Adrenal gland (tissue), 12 donors: Measurements from ENCODE around the gene MMP8. TPM values are rescaled to one million over a fixed set of nuclear protein-coding genes. Genes with fewer than 3 reads are reported as not detected.
"Not testable (repeated sequence)": the region's sequence is repeated elsewhere in the genome, so short reads cannot be mapped to it uniquely, and the experiment has no call there.

Source experiments
- DNase-seq, 7 donors: peaks; one replicate each; pipeline ENCODE4 v3.0.0-alpha.2; 2019 to 2020
- H3K27ac ChIP-seq, 5 donors: fragments of 200-600 bp; sonication (generic) in 4 of 5; 1 replicate in 3 of 5; 2 replicates in 2 of 5; pipeline versions ENCODE4 v1.5.1 to v1.8.0; 2016 to 2020; ENCODE audit warnings: mild to moderate bottlenecking in 1 of 5
- H3K27me3 ChIP-seq: fragments of 200-600 bp; 2 replicates; pipeline ENCODE4 v1.8.0; 2021
- H3K36me3 ChIP-seq, 2 donors: fragments of 200-600 bp; replicated peaks in 1 of 2; 1 replicate in 1 of 2; 2 replicates in 1 of 2; pipeline versions ENCODE4 v1.5.1 to v1.8.0; 2018 to 2022
- H3K4me1 ChIP-seq, 2 donors: fragments of 200-600 bp; replicated peaks in 1 of 2; 1 replicate in 1 of 2; 2 replicates in 1 of 2; pipeline versions ENCODE4 v1.5.1 to v1.8.0; 2018 to 2021
- H3K4me3 ChIP-seq, 4 donors: fragments of 200-600 bp; sonication (generic) in 3 of 4; one replicate each; pipeline ENCODE4 v1.5.1; 2016 to 2018
- H3K9me3 ChIP-seq, 3 donors: fragments of 200-600 bp; sonication (generic) in 1 of 3; replicated peaks in 1 of 3; 1 replicate in 2 of 3; 2 replicates in 1 of 3; pipeline versions ENCODE4 v1.5.1 to v1.8.0; 2016 to 2021
- POLR2A ChIP-seq, 2 donors: fragments of 450-650 bp; IDR thresholded peaks; one replicate each; pipeline ENCODE4 v1.6.1; 2017; ENCODE audit warnings: antibody characterized with exemption in 2 of 2, mild to moderate bottlenecking in 2 of 2, moderate library complexity in 1 of 2
- WGBS, 4 donors: extraction: QIAGEN DNeasy Blood & Tissue Kit in 2 of 4; methylation state at CpG; one replicate each; pipeline versions ENCODE4 v1.1.5 to v1.1.7; 2013 to 2017; 5-methylcytosine and 5-hydroxymethylcytosine counted together
- intact Hi-C, 2 donors: fragments of 100-400 bp; cut with DNase I; formaldehyde crosslinking; loops; one replicate each; pipeline versions ENCODE4 v1.14.1 to v1.15.0; 2022 to 2023
- polyA plus RNA-seq, 3 donors: library from polyadenylated mRNA; stranded (reverse); fragments of 200-250 nt in 2 of 3; fragments of 350-450 nt in 1 of 3; fragmentation: Illumina TruSeq in 1 of 3; extraction: RNeasy Lipid Tissue Mini Kit (QIAGEN cat#74804) in 1 of 3; gene quantifications; one replicate each; pipeline ENCODE4 v1.2.3, GENCODE V29; 2013 to 2014
- total RNA-seq, 9 donors: library from RNA; depleted of rRNA in 4 of 9; stranded (reverse); fragments of >200 nt in 4 of 9; fragments of 120-200 nt in 1 of 9; fragmentation: NEBNext Ultra II Directional in 1 of 9; extraction: Animal tissue kit (Norgen Biotek cat#: 25700) in 1 of 9; gene quantifications; one replicate each; pipeline versions ENCODE4 v1.1.0 to v1.2.4, GENCODE V29; 2013 to 2023
- TF ChIP-seq, protein P1 (sequence below), 6 experiments: fragments of 450-650 bp in 4 of 6; fragments of 200-600 bp in 2 of 6; sonication (generic) in 1 of 6; IDR thresholded peaks; 1 replicate in 5 of 6; 2 replicates in 1 of 6; pipeline versions ENCODE4 v1.5.1 to v1.8.0; 2016 to 2021; ENCODE audit warnings: antibody characterized with exemption in 6 of 6, mild to moderate bottlenecking in 2 of 6, moderate library complexity in 1 of 6
- donor health status: healthy with polysubstance abuse.
- donor health status: Bipolar disorder and iron deficiency.
- donor health status: DM: yes; HTN: yes; CAD: no.
- donor health status: DM: no; HTN: no; CAD: no.
- donor health status: DM: no; HTN: no; CAD: no.
- donor health status: DM: yes; HTN: yes; CAD: no.

The MMP8 gene
- total and polyA plus RNA-seq, 12 donors, result 0.08 to 1.4 (median 0.23) TPM; not detected in 7

DNA sequence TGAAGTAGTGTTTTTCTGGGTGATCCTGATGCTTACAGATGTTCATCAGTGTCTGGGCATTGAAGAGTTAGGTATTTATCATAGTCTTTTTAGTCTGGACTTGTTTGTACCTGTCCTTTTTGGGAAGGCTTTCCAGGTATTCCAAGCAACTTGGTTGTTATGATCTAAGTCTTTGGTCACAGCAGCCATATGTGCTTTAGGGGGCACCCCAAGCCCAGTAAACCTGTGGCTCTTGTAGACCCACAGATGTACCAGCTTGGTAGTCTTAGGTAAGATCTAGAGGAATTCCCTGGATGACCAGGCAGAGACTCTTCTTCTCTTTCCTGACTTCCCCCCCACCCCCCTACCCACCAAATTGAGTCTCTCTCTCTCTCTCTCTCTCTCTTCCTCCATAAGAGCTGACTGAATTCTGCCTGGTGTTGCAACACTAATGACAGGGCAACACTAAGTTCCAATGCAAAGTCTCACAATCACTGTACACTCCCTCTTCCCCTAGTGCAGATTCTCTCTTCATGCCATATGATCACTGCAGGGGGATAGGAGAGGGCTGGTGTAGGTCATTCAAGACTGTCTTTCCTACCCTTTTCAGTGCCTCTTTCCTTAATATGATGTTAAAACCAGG is 24.5 kb upstream of the MMP8 start:
- no peak for TF ChIP-seq POLR2A (IDR thresholded peaks at IDR 0.05)
- TF ChIP-seq, protein P1, sequence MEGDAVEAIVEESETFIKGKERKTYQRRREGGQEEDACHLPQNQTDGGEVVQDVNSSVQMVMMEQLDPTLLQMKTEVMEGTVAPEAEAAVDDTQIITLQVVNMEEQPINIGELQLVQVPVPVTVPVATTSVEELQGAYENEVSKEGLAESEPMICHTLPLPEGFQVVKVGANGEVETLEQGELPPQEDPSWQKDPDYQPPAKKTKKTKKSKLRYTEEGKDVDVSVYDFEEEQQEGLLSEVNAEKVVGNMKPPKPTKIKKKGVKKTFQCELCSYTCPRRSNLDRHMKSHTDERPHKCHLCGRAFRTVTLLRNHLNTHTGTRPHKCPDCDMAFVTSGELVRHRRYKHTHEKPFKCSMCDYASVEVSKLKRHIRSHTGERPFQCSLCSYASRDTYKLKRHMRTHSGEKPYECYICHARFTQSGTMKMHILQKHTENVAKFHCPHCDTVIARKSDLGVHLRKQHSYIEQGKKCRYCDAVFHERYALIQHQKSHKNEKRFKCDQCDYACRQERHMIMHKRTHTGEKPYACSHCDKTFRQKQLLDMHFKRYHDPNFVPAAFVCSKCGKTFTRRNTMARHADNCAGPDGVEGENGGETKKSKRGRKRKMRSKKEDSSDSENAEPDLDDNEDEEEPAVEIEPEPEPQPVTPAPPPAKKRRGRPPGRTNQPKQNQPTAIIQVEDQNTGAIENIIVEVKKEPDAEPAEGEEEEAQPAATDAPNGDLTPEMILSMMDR (IDR thresholded peaks at IDR 0.05), result no peak
- Histone ChIP-seq H3K4me1 (no peaks in the 10 kb centered on the region), H3K36me3 (no peaks in the 10 kb centered on the region), H3K4me3 (no peak overlapping the region), H3K9me3 (no peaks in the 10 kb centered on the region), H3K27ac (no peak overlapping the region), H3K27me3 (no peaks in the 10 kb centered on the region)
- DNase-seq, result no peak
- intact Hi-C loops, result no loop called here

DNA sequence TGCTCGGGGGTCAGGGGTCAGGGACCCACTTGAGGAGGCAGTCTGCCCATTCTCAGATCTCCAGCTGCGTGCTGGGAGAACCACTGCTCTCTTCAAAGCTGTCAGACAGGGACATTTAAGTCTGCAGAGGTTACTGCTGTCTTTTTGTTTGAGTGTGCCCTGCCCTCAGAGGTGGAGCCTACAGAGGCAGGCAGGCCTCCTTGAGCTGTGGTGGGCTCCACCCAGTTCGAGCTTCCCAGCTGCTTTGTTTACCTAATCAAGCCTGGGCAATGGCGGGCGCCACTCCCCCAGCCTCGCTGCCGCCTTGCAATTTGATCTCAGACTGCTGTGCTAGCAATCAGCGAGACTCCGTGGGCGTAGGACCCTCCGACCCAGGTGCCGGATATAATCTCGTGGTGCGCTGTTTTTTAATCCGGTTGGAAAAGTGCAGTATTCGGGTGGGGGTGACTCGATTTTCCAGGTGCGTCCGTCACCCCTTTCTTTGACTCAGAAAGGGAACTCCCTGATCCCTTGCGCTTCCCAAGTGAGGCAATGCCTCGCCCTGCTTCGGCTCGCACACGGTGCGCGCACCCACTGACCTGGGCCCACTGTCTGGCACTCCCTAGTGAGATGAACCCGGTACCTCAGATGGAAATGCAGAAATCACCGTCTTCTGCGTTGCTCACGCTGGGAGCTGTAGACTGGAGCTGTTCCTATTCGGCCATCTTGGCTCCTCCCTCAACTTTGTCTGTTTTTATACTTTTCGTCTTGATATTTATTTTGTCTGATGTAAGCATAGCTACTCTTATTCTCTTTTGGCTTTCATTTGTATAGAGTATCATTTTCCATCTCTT is 22.2 kb upstream of the MMP8 start:
- H3K36me3 ChIP-seq, H3K27me3 ChIP-seq, H3K4me3 ChIP-seq, DNase-seq, intact Hi-C loops, H3K9me3 ChIP-seq, H3K4me1 ChIP-seq, H3K27ac ChIP-seq: not testable (repeated sequence)
- WGBS, 4 donors, result 77 to 86% (median 81%) methylated on average over 24 to 32 of the region's 32 CpGs

DNA sequence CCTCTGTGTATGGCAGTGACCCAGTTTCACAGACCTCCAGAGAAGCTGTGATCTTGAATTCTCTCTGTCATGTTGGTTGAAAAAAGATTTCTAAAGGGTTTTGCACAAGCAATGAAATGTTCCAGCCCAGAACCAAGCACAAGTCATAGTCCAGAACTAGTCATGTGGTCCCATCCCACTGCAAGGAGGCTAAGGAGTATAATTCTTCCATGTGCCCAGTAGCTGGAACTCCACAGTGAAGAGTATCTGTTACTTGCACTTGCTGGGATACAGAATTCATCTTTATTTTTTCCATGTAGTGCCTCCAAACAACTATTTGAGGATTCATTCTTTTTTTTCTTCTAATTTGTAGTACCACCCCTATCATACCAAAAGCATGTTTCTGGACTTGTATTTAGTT is 9.9 kb upstream of the MMP8 start:
- H3K4me3 ChIP-seq, result no peak overlapping the region
- DNase-seq, result no peak
- TF ChIP-seq, protein P1 (IDR thresholded peaks at IDR 0.05), result no peak
- TF ChIP-seq POLR2A (IDR thresholded peaks at IDR 0.05), result no peak
- no peaks in the 10 kb centered on the region for H3K4me1 ChIP-seq
- H3K9me3 ChIP-seq, result no peaks in the 10 kb centered on the region
- no peaks in the 10 kb centered on the region for H3K36me3 ChIP-seq
- intact Hi-C loops, result no loop called here
- peaks cover 6% of the 10 kb centered on the region for H3K27me3 ChIP-seq
- no peak overlapping the region for H3K27ac ChIP-seq

DNA sequence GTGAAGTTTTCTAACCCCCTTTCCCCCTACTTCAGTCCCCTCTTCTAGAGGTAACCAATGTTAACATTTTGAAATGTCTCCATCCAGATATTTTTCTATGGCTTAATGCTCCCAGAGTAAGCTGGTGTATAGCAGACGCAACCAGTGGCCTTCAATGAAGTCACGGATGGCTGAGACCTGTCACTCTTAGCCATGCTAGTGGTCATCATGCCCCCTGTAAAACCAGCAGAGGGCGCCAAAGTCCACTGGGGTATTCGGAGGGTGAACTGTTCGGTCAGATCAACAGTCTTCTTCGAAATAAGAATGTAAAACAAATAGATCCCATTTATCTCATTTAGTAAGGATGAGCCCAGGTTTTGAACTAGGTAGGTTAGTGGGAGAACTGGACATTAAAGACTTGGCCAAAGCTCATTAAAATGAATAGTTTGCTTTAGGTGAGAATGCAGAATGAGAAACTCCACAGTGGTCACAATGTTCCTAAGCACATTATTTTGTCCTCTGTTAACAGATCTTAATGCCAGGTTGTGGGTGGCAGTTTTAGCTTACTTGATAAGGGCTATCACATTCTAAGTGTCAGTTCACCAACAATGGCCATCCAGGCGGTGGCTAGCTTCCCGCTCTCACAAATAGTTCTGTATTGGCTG is 8.6 kb upstream of the MMP8 start:
- intact Hi-C loops, result no loop called here

DNA sequence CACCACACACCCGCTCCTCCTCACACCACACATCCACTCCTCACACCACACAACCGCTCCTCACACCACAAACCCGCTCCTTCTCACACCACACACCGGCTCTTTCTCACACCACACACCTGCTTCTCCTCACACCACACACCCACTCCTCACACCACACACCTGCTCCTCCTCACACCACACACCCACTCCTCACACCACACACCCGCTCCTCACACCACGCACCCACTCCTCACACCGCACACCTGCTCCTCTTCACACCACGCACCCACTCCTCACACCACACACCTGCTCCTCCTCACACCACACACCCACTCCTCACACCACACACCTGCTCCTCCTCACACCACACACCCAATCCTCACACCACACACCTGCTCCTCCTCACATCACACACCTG is 6.2 kb upstream of the MMP8 start:
- H3K27me3 ChIP-seq, H3K9me3 ChIP-seq, H3K4me1 ChIP-seq, H3K4me3 ChIP-seq, H3K36me3 ChIP-seq, H3K27ac ChIP-seq, intact Hi-C loops: not testable (repeated sequence)
- 38 to 60% (median 53%) methylated on average over 5 to 8 of the region's 8 CpGs for WGBS, 4 donors
- peak in 1 of 7 donors; percentile 6 for DNase-seq

More for the DNA sequence above, 8.6 kb upstream of the MMP8 start:
- H3K27me3 ChIP-seq, result peaks cover 6% of the 10 kb centered on the region
- H3K4me3 ChIP-seq, result no peak overlapping the region
- TF ChIP-seq, protein P1 (IDR thresholded peaks at IDR 0.05), result peak; percentile 16 to 50 (median 34)
- no peak for TF ChIP-seq POLR2A (IDR thresholded peaks at IDR 0.05)
- no peaks in the 10 kb centered on the region for H3K9me3 ChIP-seq
- no peaks in the 10 kb centered on the region for H3K36me3 ChIP-seq
- peak; percentile 17 to 57 (median 28) for DNase-seq
- no peaks in the 10 kb centered on the region for H3K4me1 ChIP-seq
- H3K27ac ChIP-seq, result no peak overlapping the region
- WGBS, 4 donors, result 42 to 52% (median 46%) methylated on average over 8 of the region's 8 CpGs
